Activated naive CD8-positive, alpha-beta T cell treated with anti-CD3 and anti-CD28 coated beads, Interleukin-2, amount 10 ng/mL, durations not matched to agents 7 days and 5 days (primary cell): Measurements from ENCODE around the gene VAMP1. TPM values are rescaled to one million over a fixed set of nuclear protein-coding genes. Genes with fewer than 3 reads are reported as not detected.
A peak's percentile ranks its signal among the peaks of the same experiment; 100 is the strongest.
"Not testable (repeated sequence)": the region's sequence is repeated elsewhere in the genome, so short reads cannot be mapped to it uniquely, and the experiment has no call there.

Experiments used
- ATAC-seq: fragments of 150-1000 bp; cut with Tn5 transposase; one replicate; pipeline ENCODE4 v1.10.0; 2021; ENCODE audit warnings: low read depth, moderate library complexity
- POLR2A ChIA-PET: fragments of 350-600 bp; sonication (Branson Sonifier 250); formaldehyde crosslinking; loops from one replicate; lab custom pipeline; 2021; ENCODE audit warnings: antibody characterized with exemption; lab: Charles Lee
- DNase-seq: peaks from one replicate; pipeline ENCODE4 v3.0.0; 2021
- H3K27ac Mint-ChIP-seq: one replicate; pipeline ENCODE4 v1.8.0; 2022; ENCODE audit warnings: mild to moderate bottlenecking, mixed read lengths
- H3K27me3 Mint-ChIP-seq: one replicate; pipeline ENCODE4 v1.8.0; 2022; ENCODE audit warnings: mild to moderate bottlenecking, moderate library complexity, mixed read lengths
- H3K36me3 Mint-ChIP-seq: one replicate; pipeline ENCODE4 v1.8.0; 2021; ENCODE audit warnings: mild to moderate bottlenecking, mixed read lengths
- H3K4me1 Mint-ChIP-seq: one replicate; pipeline ENCODE4 v1.8.0; 2021; ENCODE audit warnings: mixed read lengths
- H3K4me3 Mint-ChIP-seq: one replicate; pipeline ENCODE4 v1.8.0; 2022; ENCODE audit warnings: mild to moderate bottlenecking, moderate library complexity, mixed read lengths
- H3K9me3 Mint-ChIP-seq: one replicate; pipeline ENCODE4 v1.8.0; 2021; ENCODE audit warnings: mixed read lengths
- total RNA-seq, 2 experiments: library from RNA; stranded (reverse); gene quantifications; one replicate each; pipeline ENCODE4 v1.2.3, GENCODE V29; 2021

Gene VAMP1
- total RNA-seq, 2 experiments from 2014 or later = 65.5 to 72.1 TPM

GRCh38 chr12:6440391-6440790 is 30.1 kb downstream of the VAMP1 start:
- DNase-seq (no peak), ATAC-seq (no peak)
- POLR2A ChIA-PET = interaction anchor here (0.8 to 2.5 kb wide), 4 partner anchors 11 to 94 kb away, joined by 3 to 14 read pairs (median 4); partner anchors contain the start of genes GAPDH and TAPBPL
- Mint-ChIP-seq H3K27ac (no peak overlapping the region), H3K27me3 (no peaks in the 10 kb centered on the region), H3K9me3 (no peaks in the 10 kb centered on the region), H3K36me3 (peaks cover 6% of the 10 kb centered on the region), H3K4me3 (no peak overlapping the region), H3K4me1 (peaks cover 35% of the 10 kb centered on the region)

- peaks cover 2% of the 10 kb centered on the region for H3K36me3 Mint-ChIP-seq
- no peaks in the 10 kb centered on the region for H3K9me3 Mint-ChIP-seq
- peaks cover 35% of the 10 kb centered on the region for H3K4me1 Mint-ChIP-seq
- no peak overlapping the region for H3K27ac Mint-ChIP-seq
- POLR2A ChIA-PET = interaction anchor here (0.5 to 2.0 kb wide), 6 partner anchors 11 to 32 kb away, joined by 3 to 10 read pairs (median 6); partner anchors contain the start of genes TAPBPL and VAMP1
- H3K27me3 Mint-ChIP-seq = no peaks in the 10 kb centered on the region
- no peak overlapping the region for H3K4me3 Mint-ChIP-seq
- DNase-seq (no peak), ATAC-seq (no peak)
Measured at GRCh38 chr12:6438345-6438744, 32.1 kb downstream of the VAMP1 start.

- Mint-ChIP-seq H3K9me3 (no peaks in the 10 kb centered on the region), H3K36me3 (peaks cover 2% of the 10 kb centered on the region), H3K4me1 (peaks cover 33% of the 10 kb centered on the region), H3K4me3 (no peak overlapping the region), H3K27ac (peak overlapping the region; percentile 57), H3K27me3 (no peaks in the 10 kb centered on the region)
- no peak for DNase-seq
- POLR2A ChIA-PET = no interaction called here
- ATAC-seq = no peak
Measured at GRCh38 chr12:6437586-6437985, 32.9 kb downstream of the VAMP1 start.

GRCh38 chr12:6435961-6436715 is 34.3 kb downstream of the VAMP1 start:
- POLR2A ChIA-PET = interaction anchor here (1.4 to 5.3 kb wide), 2 partner anchors 8 to 28 kb away, joined by 3 to 80 read pairs; partner anchors contain the start of gene CD27
- ATAC-seq (no peak), DNase-seq (no peak)
- peaks cover 30% of the 10 kb centered on the region for H3K4me1 Mint-ChIP-seq
- no peak overlapping the region for H3K27ac Mint-ChIP-seq
- H3K9me3 Mint-ChIP-seq = no peaks in the 10 kb centered on the region
- H3K4me3 Mint-ChIP-seq = no peak overlapping the region
- H3K36me3 Mint-ChIP-seq = peaks cover 2% of the 10 kb centered on the region
- no peaks in the 10 kb centered on the region for H3K27me3 Mint-ChIP-seq

- Mint-ChIP-seq H3K9me3 (no peaks in the 10 kb centered on the region), H3K27me3 (no peaks in the 10 kb centered on the region), H3K36me3 (no peaks in the 10 kb centered on the region), H3K4me1 (peaks cover 37% of the 10 kb centered on the region), H3K27ac (peak overlapping the region; percentile 90), H3K4me3 (peak overlapping the region; percentile 69)
- POLR2A ChIA-PET = interaction anchor here (0.9 to 5.3 kb wide), 10 partner anchors 10 to 100 kb away, joined by 3 to 80 read pairs (median 8); partner anchors contain the start of genes CD27, GAPDH, TAPBPL and VAMP1
- DNase-seq (no peak), ATAC-seq (peak; percentile 95)
Measured at GRCh38 chr12:6434205-6435140, 36.0 kb downstream of the VAMP1 start.

GRCh38 chr12:6432991-6433390 is 37.5 kb downstream of the VAMP1 start:
- no peak for DNase-seq
- Mint-ChIP-seq H3K36me3 (no peaks in the 10 kb centered on the region), H3K9me3 (no peaks in the 10 kb centered on the region), H3K4me1 (peaks cover 33% of the 10 kb centered on the region), H3K4me3 (no peak overlapping the region), H3K27ac (peak overlapping the region; percentile 53), H3K27me3 (no peaks in the 10 kb centered on the region)
- peak; percentile 32 for ATAC-seq
- POLR2A ChIA-PET = interaction anchor here (1.6 to 5.3 kb wide), 6 partner anchors 12 to 101 kb away, joined by 3 to 80 read pairs (median 14); partner anchors contain the start of genes CD27, GAPDH, TAPBPL and VAMP1

- DNase-seq = no peak
- Mint-ChIP-seq H3K4me1 (peaks cover 57% of the 10 kb centered on the region), H3K27ac (peak overlapping the region; percentile 25), H3K9me3 (no peaks in the 10 kb centered on the region), H3K27me3 (no peaks in the 10 kb centered on the region), H3K4me3 (peak overlapping the region; percentile 17), H3K36me3 (no peaks in the 10 kb centered on the region)
- ATAC-seq = no peak
- POLR2A ChIA-PET = no interaction called here
Measured at GRCh38 chr12:6430124-6430989, 40.1 kb downstream of the VAMP1 start.

- no peak for DNase-seq
- H3K27ac Mint-ChIP-seq = peak overlapping the region; percentile 56
- peaks cover 59% of the 10 kb centered on the region for H3K4me1 Mint-ChIP-seq
- ATAC-seq = no peak
- H3K27me3 Mint-ChIP-seq = no peaks in the 10 kb centered on the region
- H3K4me3 Mint-ChIP-seq = peak overlapping the region; percentile 76
- H3K36me3 Mint-ChIP-seq = no peaks in the 10 kb centered on the region
- POLR2A ChIA-PET = interaction anchor here (0.8 to 6.5 kb wide), 6 partner anchors 11 to 107 kb away, joined by 3 to 78 read pairs (median 30); partner anchors contain the start of genes CD27, TAPBPL and VAMP1
- no peaks in the 10 kb centered on the region for H3K9me3 Mint-ChIP-seq
Measured at GRCh38 chr12:6428326-6428725, 42.2 kb downstream of the VAMP1 start.

GRCh38 chr12:6427796-6428195 is 42.7 kb downstream of the VAMP1 start:
- ATAC-seq, H3K36me3 Mint-ChIP-seq, H3K9me3 Mint-ChIP-seq, DNase-seq, H3K27me3 Mint-ChIP-seq: not testable (repeated sequence)
- POLR2A ChIA-PET = interaction anchor here (0.6 to 6.5 kb wide), 10 partner anchors 11 to 108 kb away, joined by 3 to 78 read pairs (median 13); partner anchors contain the start of genes CD27, MRPL51, TAPBPL and VAMP1
- peak overlapping the region; percentile 93 for H3K27ac Mint-ChIP-seq
- H3K4me3 Mint-ChIP-seq = peak overlapping the region; percentile 76
- H3K4me1 Mint-ChIP-seq = peaks cover 58% of the 10 kb centered on the region

- POLR2A ChIA-PET = interaction anchor here (0.6 to 6.5 kb wide), 13 partner anchors 12 to 113 kb away, joined by 3 to 78 read pairs (median 11); partner anchors contain the start of genes CD27, GAPDH, MRPL51 and TAPBPL
- peak overlapping the region; percentile 76 for H3K4me3 Mint-ChIP-seq
- H3K36me3 Mint-ChIP-seq = no peaks in the 10 kb centered on the region
- DNase-seq = peak; percentile 60
- no peaks in the 10 kb centered on the region for H3K9me3 Mint-ChIP-seq
- H3K27me3 Mint-ChIP-seq = no peaks in the 10 kb centered on the region
- H3K27ac Mint-ChIP-seq = peak overlapping the region; percentile 93
- peaks cover 56% of the 10 kb centered on the region for H3K4me1 Mint-ChIP-seq
- peak; percentile 67 for ATAC-seq
Measured at GRCh38 chr12:6426882-6427671, 43.4 kb downstream of the VAMP1 start.
